HEK293T (cell line): ENCODE measurements around the gene C1orf210.

Experiments
- ARNT ChIP-seq: fragments of 450-650 bp; IDR thresholded peaks from 2 replicates; pipeline ENCODE4 v1.6.1; 2017; ENCODE audit warnings: mild to moderate bottlenecking
- BHLHE40 ChIP-seq: fragments of 450-650 bp; IDR thresholded peaks from 2 replicates; pipeline ENCODE4 v1.6.1; 2016; ENCODE audit warnings: mild to moderate bottlenecking, moderate library complexity, borderline replicate concordance
- CTBP1 ChIP-seq: fragments of 450-650 bp; IDR thresholded peaks from 2 replicates; pipeline ENCODE4 v1.6.1; 2016; ENCODE audit warnings: borderline replicate concordance
- FOXA1 ChIP-seq: fragments of 450-650 bp; IDR thresholded peaks from 2 replicates; pipeline ENCODE4 v1.6.1; 2016; ENCODE audit warnings: mild to moderate bottlenecking
- FOXK2 ChIP-seq: fragments of 450-650 bp; IDR thresholded peaks from 2 replicates; pipeline ENCODE4 v1.6.1; 2016; ENCODE audit warnings: mild to moderate bottlenecking
- FOXM1 ChIP-seq: fragments of 450-650 bp; IDR thresholded peaks from 2 replicates; pipeline ENCODE4 v1.6.1; 2017; ENCODE audit warnings: mild to moderate bottlenecking, borderline replicate concordance
- HDGF ChIP-seq: fragments of 450-650 bp; IDR thresholded peaks from 2 replicates; pipeline ENCODE4 v1.6.1; 2017; ENCODE audit warnings: antibody characterized with exemption, borderline replicate concordance
- L3MBTL2 ChIP-seq: fragments of 450-650 bp; conservative IDR thresholded peaks from 2 replicates; pipeline ENCODE4 v1.6.1; 2016; ENCODE audit warnings: mild to moderate bottlenecking
- NFRKB ChIP-seq: fragments of 450-650 bp; IDR thresholded peaks from 2 replicates; pipeline ENCODE4 v1.6.1; 2016; ENCODE audit warnings: mild to moderate bottlenecking, moderate library complexity
- SP1 ChIP-seq: fragments of 450-650 bp; IDR thresholded peaks from 2 replicates; pipeline ENCODE4 v1.6.1; 2017
- SUZ12 ChIP-seq: fragments of 450-650 bp; IDR thresholded peaks from 2 replicates; pipeline ENCODE4 v1.6.1; 2016; ENCODE audit warnings: mild to moderate bottlenecking
- TARDBP ChIP-seq: fragments of 450-650 bp; IDR thresholded peaks from 2 replicates; pipeline ENCODE4 v1.6.1; 2016

DNA sequence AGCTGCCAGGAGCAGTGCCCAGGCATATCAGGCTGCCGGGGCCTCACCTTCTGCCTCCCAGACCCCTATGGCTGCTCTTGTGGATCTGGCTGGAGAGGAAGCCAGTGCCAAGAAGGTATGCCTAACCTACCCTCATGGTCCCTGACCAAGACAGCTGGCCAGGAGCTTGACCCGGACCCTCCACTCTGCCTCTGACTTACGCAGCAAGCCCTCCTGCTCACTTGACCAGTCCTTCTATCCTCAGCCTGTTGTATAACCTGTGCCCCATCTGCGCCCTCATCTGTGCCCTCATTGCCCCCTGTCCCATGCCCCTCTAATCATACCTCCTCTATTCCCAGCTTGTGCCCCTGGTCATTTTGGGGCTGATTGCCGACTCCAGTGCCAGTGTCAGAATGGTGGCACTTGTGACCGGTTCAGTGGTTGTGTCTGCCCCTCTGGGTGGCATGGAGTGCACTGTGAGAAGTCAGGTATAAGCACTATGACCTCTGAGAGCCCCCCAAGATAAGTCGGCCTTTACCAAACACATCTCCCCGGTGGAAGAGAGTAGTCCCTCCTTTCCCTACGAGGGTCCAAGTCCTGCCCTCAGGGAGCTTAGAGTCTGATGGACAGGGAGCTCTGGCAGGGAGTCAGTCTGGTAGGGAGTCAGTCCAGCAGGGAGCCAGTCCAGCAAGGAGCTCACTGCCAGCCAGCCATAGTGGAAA lies 22.2 kb upstream of the C1orf210 start:
- TF ChIP-seq CTBP1 (no peak), FOXK2 (no peak), FOXA1 (no peak), SUZ12 (no peak), FOXM1 (no peak), BHLHE40 (no peak), L3MBTL2 (no peak), SP1 (no peak), ARNT (no peak), HDGF (no peak), NFRKB (no peak), TARDBP (no peak)
